ENCODE measurements around the gene LPCAT1.

LPCAT1 gene

DNA sequence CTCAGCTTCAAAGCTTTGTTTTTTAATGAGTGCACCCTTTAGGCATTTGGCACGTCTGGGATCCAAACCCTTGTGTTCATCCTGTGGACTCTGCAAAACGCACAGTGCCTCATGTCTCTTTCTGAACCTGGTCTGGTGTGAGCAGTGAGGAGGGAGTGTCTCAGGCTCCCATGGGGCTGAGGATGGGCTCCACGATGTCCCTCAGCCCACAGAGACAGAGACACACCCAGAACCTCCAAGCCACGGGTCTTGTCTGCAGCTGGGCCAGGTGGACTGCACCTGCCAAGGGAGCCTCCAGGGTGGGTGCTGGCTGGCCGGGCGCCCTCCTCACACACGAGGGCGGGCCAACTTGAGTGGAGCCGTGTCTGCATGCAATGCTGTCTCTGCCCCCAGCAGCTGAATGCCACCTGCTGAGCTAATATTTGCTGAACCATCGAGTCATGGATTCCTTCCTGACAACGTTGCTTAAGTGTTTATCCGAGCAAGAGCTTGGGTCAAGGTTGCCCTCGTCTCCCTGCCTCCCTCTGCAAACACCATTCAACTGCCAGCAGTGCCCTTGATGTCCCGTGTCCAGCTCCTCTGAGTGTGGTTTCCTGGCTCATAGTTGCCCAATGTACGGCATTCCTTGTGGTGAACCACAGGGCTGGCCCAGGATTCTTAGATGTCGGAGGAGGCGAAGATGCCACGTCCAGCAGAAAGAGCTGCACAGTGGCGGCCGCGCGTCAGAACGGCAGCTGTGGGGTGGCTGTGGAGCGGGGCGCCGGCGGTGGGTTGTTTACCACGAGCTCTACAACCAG lies 31.4 kb upstream of the LPCAT1 start:
- DNase-seq: peak; percentile 48

DNA sequence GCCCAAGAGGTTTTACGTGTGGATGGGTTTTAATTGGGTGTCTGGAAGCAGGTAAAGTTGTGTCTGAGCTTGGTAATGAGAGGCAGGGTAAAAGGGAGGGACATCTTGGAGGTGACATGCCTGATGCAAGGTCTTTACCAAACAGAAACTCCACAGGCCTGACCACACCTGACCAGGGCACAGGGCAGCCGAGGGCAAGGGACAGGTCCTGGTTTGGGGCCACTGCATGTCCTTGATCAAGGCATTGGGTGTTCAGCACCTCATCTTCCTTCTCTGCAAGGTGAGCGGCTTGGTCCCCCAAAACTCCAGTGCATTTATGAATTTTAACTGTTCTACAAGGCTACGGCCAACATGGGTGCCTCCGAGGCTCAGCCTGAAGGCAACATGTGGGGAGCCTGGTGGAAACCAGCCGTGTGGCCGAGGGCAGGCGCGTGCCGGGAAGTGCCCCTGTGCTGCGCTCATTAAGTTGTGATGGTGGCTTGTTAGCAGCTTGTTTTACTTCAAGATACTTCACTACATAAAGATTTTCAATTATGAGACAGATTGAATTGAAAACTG lies 30.7 kb upstream of the LPCAT1 start:
- no peak for DNase-seq

DNA sequence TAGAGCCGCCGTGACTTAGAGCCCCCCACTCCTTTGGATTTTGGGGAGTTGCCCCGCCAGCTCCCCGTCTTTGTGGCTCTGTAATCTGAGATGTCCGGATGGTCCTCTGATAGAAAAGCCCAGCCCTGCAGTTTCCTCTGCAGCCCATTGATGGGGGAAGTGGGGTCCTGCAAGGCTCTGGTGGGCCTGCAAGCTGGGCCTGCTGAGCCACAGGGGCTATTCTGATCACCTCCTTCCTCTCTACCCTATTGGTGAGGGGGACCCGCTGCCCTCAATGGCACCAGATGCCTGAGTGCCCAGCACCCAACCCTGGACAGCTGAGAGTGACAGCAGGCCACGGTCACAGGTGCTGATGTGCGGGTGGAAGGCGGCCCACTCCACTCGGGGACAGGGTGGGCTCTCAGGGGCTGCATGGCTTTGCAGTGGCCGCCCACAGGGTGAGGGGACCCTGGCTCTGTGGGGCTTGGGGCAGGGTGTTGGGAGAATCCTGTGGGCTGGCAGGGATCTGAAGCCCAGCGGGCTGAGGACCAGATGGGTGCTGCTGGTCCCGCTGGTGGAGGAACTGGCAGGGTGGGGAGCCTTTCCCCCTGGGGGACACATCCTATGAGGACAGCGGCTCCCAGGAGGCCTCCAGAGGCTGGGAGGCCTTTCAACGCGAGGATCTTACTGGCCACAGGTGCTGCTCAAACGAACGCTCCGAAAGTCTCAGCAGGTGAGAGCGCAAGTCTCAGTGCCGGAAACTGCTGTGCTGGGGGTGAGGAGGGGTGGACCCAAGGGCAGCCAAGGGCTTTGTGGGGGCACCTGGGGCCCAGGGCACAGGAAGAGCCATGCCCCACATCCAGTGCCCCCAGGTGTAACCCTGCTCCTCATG lies 30.0 kb upstream of the LPCAT1 start:
- no peak for DNase-seq

DNA sequence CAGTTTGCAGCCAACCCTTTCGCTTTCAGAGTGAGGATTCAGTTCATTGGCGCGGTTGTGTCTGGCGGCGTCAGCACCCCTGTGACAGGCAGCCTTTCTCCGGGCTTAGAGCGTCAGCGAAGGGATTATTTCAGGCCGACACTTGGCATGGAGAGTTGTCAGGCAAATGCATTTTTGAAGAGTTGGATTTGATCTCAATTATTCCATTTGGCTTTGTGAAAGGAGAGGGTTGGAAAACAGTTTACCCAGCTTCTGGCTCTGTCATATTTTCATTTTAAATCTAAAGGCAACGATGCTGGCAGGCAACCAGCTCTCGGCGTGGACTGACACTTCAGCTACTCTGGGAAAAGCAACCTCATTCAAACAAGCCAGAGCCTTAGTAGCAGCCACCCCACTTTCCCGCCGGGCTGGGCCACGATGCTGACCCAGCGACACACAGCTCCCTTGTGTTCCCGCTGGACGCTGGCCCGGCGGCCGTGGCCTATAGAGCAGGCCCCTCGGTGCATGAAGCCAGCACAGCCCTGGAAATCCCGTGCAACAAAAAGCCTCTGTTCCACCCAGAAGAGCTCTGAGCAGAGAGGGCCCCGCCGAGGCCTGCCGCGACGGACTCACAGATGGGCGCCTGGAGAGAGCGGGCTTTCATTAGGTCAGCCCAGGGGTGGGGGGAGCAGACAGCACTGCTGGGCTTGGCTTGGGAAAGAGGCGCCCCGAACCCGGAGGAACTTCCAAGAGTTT lies 28.9 kb upstream of the LPCAT1 start:
- no peak for DNase-seq

DNA sequence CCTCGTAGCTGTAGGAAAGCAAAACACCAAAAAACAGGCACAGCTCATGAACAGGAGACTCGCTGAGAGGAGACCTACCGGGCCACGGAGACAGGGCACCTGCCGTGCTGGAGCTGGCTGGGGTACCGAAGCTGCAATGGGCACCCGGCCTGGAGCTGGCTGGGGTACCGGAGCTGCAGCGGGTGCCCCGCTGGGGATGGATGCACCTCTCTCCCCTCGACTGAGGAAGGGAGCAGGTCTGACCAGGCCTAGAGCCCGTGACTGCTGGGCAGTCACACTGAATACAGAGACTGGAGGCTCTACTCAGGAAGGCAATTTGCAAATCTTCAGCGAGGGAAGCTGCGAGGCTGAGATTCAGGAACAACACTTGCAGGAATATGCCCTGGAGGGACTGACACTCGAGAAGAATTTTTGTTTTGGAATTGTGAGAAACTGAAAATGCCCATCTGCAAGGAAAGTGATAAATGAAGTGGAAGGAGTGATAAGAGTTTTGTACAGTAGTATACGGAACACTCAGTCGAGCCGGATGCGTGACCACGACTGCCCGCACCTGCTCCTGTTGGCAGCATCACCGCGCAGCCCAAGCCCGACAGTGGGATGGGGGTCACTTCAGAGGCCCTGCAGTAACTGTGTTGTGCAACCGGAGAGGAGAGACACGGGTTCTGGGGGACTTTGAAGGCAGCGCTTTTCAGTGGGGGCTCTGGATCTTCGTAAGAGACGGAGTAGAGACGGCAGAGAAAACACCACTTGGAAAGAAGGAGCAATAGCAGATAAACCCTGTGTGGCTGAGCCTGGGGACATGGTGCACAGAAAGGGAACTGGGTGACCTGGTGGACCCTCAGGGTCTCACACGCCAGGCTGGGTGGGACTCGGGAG lies 27.9 kb upstream of the LPCAT1 start:
- peak; percentile 30 for DNase-seq

DNA sequence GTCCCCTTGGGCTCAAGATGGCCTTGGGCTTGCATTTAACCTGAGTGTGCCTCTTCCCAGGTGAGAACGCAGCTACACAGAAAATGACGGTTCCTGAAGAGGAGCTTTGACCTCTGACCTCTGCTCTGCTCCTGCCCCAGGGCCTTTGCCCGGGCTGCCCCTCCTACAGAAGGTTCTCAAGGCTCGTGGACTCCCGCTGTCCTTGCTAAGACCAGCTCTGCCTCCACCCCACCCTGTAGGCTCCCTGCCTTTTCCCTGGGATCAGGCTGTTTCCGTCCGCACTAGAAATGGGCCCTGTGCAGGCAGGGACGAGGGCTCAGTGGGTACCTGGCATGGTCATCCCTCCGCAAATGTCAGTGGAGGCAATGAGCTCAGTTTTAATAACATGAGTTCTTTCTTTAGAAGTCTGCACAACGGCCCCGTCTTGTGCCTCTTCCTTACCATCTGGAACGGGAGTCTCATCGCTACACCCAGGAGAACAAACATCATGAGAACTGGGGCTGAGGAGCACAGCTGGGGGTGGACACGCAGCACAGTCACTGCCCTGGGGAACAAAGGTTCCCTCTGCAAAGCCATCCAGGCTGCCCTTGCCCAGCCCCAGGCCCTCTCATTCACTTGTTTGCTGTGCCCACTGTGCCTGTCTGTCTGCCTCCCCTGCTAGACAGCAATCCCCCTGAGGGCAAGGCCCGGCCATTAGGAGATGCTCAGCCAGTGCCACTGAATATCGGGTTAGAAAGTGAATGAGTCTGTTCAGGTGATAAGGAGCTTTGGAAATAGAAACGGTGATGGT lies 26.7 kb upstream of the LPCAT1 start:
- peak; percentile 9 for DNase-seq

- peak; percentile 9 for DNase-seq
Measured at GRCh38 chr5:1549475-1550030, 25.8 kb upstream of the LPCAT1 start.

DNA sequence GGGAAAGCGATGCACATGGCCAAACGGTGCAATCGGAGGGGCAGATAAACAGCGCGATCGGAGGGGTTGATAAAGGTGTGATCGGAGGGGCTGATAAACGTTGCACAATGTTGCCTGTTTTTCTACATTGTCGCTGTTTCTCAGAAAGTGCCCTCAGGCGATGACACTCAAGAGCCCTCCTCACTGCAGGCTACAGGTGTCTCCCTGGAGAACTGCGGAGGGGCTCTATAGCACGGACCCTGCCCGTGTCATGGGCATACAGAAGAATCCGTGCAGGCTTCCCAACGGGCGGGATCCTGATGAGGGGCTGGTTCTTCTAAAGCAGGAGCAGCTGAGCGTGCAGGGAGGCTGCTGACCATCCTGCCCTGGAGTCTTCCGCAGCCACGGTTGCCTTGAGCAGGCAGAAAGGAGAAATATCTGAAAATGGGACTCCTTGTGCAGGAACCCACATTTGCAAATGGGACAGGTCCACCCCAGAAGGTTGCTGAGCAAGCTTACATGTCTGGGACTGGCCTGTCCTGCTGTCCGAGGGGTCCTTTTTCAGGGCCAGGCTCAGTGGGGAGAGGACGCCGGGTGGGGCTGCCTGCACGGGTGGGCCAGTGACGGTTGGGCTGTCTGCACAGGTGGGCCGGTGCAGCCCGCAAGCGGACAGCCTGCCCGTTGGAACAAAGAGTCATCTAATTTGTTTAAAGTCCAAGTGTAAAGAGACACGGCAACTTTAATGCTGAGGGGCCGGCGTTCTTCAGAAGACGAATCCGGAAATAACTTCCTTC lies 25.1 kb upstream of the LPCAT1 start:
- peak; percentile 17 for DNase-seq

GRCh38 chr5:1547655-1548054 lies 23.9 kb upstream of the LPCAT1 start:
- DNase-seq: peak; percentile 10

- peak; percentile 15 for DNase-seq
Measured at GRCh38 chr5:1547236-1547635, 23.5 kb upstream of the LPCAT1 start.

- DNase-seq: peak; percentile 41
Measured at GRCh38 chr5:1546556-1546955, 22.8 kb upstream of the LPCAT1 start.

DNA sequence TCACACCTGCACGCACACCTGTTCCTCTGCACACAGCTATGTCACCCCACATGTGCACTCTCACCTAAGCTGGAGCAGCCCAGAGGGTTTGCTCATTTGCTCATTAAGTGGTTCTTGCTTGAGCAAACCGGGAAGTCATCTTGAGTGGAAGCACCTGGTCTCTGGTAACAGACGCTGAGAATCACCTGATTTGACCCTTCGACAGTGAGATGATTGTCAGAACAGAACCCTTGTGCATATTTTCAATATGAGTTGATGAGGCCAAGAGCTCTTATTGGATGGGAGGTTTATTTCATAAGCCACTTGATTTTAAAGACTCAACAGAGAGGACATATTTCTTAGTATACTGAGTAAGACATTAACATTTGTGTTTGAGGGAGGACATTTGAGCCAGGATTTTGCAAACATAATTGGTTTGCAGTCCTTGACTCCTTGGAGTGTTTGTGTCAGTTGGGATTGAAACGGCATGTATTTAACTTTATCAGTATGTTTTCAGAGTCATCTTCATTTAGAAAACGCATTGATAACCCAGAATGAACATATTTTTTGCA lies 22.1 kb upstream of the LPCAT1 start:
- peak; percentile 9 for DNase-seq

DNA sequence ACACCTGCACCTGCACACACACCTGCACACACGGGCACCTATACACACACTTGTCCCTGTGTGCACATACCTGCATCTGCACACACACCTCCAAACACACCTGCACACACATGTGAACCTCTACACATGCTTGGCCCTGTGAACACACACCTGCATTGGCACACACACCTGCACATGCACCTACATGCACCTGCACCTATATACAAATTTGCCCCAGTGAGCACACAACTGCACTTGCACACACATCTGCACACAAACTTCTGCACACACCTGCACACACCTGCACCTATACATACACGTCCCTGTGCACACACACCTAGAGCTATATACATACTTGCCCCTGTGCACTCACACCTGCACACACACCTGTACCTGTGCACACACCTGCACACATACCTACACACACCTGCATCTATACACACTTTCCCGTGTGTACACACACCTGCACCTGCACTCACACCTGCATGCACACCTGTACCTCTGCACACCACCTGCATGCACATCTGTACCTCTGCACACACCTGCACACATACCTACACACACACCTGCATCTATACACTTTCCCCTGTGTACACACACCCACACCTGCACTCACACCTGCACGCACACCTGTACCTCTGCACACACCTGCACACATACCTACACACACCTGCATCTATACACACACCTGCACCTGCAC lies 21.5 kb upstream of the LPCAT1 start:
- DNase-seq: peak; percentile 5

- DNase-seq: peak; percentile 18
Measured at GRCh38 chr5:1544294-1544961, 20.7 kb upstream of the LPCAT1 start.

DNA sequence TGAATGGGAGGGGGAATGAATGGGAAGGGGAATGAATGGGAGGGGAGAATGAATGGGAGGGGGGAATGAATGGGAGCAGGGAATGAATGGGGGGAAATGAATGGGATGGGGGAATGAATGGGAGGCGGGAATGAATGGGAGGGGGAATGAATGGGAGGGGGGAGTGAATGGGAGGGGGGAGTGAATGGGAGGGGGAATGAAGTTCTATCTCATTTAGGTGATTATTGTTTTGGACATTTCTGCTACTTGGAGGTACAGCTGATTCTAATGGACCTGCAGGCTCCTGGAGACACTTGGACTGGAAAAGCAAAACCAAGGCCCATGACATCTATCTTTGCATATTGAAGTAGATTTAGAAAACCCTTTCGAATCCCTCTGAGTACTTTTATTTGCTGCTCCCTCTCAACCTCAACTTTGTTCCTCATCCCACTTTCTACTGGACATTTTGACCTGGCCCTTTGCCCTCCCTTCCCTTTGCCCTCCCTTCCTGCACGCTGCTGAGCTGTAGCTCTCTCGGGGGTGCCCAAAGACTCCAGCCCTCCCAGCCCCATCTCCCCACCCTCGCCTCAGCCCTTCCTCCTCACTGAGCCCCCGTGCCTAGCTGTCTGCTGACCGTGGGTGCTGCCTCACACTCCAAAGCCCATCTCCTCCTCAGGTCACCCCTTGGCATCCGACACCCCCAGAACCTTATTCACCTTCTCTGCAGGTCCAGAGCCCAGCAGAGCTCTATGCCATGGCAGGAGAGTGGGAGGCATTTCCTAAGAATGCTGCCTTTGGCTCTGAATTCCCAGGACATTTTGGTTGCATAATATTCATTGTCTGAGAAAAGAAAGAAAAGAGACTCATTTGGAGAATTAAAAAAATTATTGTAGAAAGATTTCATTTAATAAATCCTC lies 19.9 kb upstream of the LPCAT1 start:
- DNase-seq: peak; percentile 14

- no peak for DNase-seq
Measured at GRCh38 chr5:1542781-1543180, 19.0 kb upstream of the LPCAT1 start.

DNA sequence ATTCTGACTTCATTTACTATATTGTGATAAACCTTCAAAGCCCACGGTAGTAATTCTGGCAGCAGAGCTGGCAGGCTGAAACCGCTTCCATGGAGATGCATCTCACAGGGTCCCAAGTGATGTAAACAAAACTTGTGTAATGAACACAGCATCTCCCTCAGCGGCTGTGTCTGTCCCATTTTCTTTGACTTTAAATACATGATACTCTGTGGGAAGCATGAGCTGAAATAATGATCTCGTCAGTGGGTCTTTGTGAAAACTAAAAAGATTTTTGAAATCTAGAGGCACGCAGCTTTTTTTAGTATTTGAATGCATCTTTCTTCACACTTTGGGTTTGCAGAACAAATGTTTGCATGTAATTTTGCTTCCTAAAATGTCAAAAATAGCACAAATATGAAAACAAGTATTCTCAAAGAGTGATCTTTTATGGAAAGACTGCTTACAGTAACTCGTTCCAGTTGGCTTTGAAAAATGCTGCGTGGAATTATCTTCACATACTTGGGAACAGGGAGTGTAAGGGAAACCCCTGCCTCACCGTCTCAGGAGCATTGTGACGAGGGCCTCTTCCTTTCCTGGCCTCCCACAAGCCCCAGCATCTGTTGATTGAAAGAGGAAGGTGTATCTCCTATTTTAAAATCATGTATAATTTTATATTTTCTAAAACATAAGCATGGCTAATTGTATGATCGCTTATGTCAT lies 18.1 kb upstream of the LPCAT1 start:
- DNase-seq: no peak
